HFFc6 (cell line): ENCODE results near the gene RRAS. TPM values are rescaled to one million over a fixed set of nuclear protein-coding genes. Genes with fewer than 3 reads are reported as not detected.

Source experiments
- DNase-seq: peaks from one replicate; pipeline ENCODE4 v3.0.0-alpha.2; 2018
- H3K27ac Mint-ChIP-seq: 2 replicates; pipeline ENCODE4 v1.8.0; 2020; ENCODE audit warnings: mild to moderate bottlenecking, mixed read lengths
- H3K27me3 Mint-ChIP-seq: 2 replicates; pipeline ENCODE4 v1.8.0; 2021; ENCODE audit warnings: mild to moderate bottlenecking, moderate library complexity, mixed read lengths; ENCODE audit not compliant: insufficient read depth
- H3K36me3 Mint-ChIP-seq: 2 replicates; pipeline ENCODE4 v1.8.0; 2021; ENCODE audit warnings: low read depth, mixed read lengths
- H3K4me1 Mint-ChIP-seq: 2 replicates; pipeline ENCODE4 v1.8.0; 2020; ENCODE audit warnings: low read depth, mixed read lengths
- H3K4me3 Mint-ChIP-seq: 2 replicates; pipeline ENCODE4 v1.8.0; 2020; ENCODE audit warnings: mild to moderate bottlenecking, moderate library complexity, mixed read lengths
- H3K9me3 Mint-ChIP-seq: 2 replicates; pipeline ENCODE4 v1.8.0; 2020; ENCODE audit warnings: mild to moderate bottlenecking, mixed read lengths
- CTCF ChIP-seq: fragments of 200-600 bp; sonication (generic); IDR thresholded peaks from 2 replicates; pipeline ENCODE4 v1.5.0; 2021; ENCODE audit warnings: antibody characterized with exemption, mild to moderate bottlenecking
- total RNA-seq, 6 experiments: library from RNA; stranded (reverse); fragmentation: NEBNext Ultra II Directional; extraction: Animal tissue kit (Norgen Biotek cat#: 25700); gene quantifications; 2 replicates in 1 of 6; 3 replicates in 5 of 6; pipeline ENCODE4 v1.2.3, GENCODE V29; 2021

The RRAS gene
- total RNA-seq, 6 experiments from 2014 or later = 130 to 162 (median 133) TPM

GRCh38 chr19:49687150-49687549, 47.2 kb upstream of the RRAS start:
- H3K4me3 Mint-ChIP-seq = no peak overlapping the region
- H3K27me3 Mint-ChIP-seq = peaks cover 12% of the 10 kb centered on the region
- peaks cover 22% of the 10 kb centered on the region for H3K4me1 Mint-ChIP-seq
- no peak for TF ChIP-seq CTCF
- H3K27ac Mint-ChIP-seq = no peak overlapping the region; the same call in 1 of the 2 replicates
- H3K9me3 Mint-ChIP-seq = no peaks in the 10 kb centered on the region; the same call in 1 of the 2 replicates
- H3K36me3 Mint-ChIP-seq = peaks cover 10% of the 10 kb centered on the region
- DNase-seq = no peak

- H3K4me1 Mint-ChIP-seq = peaks cover 21% of the 10 kb centered on the region
- peaks cover 12% of the 10 kb centered on the region for H3K27me3 Mint-ChIP-seq
- no peak for TF ChIP-seq CTCF
- no peak overlapping the region for H3K4me3 Mint-ChIP-seq
- DNase-seq = no peak
- no peaks in the 10 kb centered on the region; the same call in 1 of the 2 replicates for H3K9me3 Mint-ChIP-seq
- H3K27ac Mint-ChIP-seq = no peak overlapping the region
- peaks cover 10% of the 10 kb centered on the region for H3K36me3 Mint-ChIP-seq
Observed at GRCh38 chr19:49686503-49687088, 46.7 kb upstream of the RRAS start.

GRCh38 chr19:49685845-49686332, 45.9 kb upstream of the RRAS start:
- H3K4me3 Mint-ChIP-seq = no peak overlapping the region
- DNase-seq = no peak
- H3K36me3 Mint-ChIP-seq = peaks cover 12% of the 10 kb centered on the region
- no peaks in the 10 kb centered on the region; the same call in 1 of the 2 replicates for H3K9me3 Mint-ChIP-seq
- H3K27me3 Mint-ChIP-seq = peaks cover 9% of the 10 kb centered on the region
- H3K4me1 Mint-ChIP-seq = peaks cover 16% of the 10 kb centered on the region
- no peak for TF ChIP-seq CTCF
- H3K27ac Mint-ChIP-seq = 0 out of 2 replicates have a peak overlapping the region, but pooled peaks have one; percentile 24

GRCh38 chr19:49684983-49685553, 45.1 kb upstream of the RRAS start:
- H3K27me3 Mint-ChIP-seq = peaks cover 6% of the 10 kb centered on the region
- H3K4me1 Mint-ChIP-seq = peaks cover 14% of the 10 kb centered on the region
- peaks cover 14% of the 10 kb centered on the region for H3K36me3 Mint-ChIP-seq
- no peaks in the 10 kb centered on the region for H3K9me3 Mint-ChIP-seq
- H3K4me3 Mint-ChIP-seq = no peak overlapping the region
- no peak for TF ChIP-seq CTCF
- DNase-seq = no peak
- 0 out of 2 replicates have a peak overlapping the region, but pooled peaks have one; percentile 24 for H3K27ac Mint-ChIP-seq

GRCh38 chr19:49684251-49684982, 44.5 kb upstream of the RRAS start:
- no peak for DNase-seq
- no peaks in the 10 kb centered on the region for H3K9me3 Mint-ChIP-seq
- H3K4me3 Mint-ChIP-seq = no peak overlapping the region
- H3K4me1 Mint-ChIP-seq = peaks cover 14% of the 10 kb centered on the region
- H3K27ac Mint-ChIP-seq = no peak overlapping the region
- peak; percentile 71 for TF ChIP-seq CTCF
- H3K36me3 Mint-ChIP-seq = peaks cover 14% of the 10 kb centered on the region
- peaks cover 7% of the 10 kb centered on the region for H3K27me3 Mint-ChIP-seq
